ENCODE measurements around the gene PIH1D2.

Gene PIH1D2

GRCh38 chr11:112087212-112087611 lies 13.4 kb upstream of the PIH1D2 start:
- no peak for TF ChIP-seq CTCF (IDR thresholded peaks at IDR 0.05; ENCODE audit: borderline replicate concordance, insufficient read depth, low read depth, low read length)
- H3K4me3 ChIP-seq (ENCODE audit: low read depth, low read length) = peak overlapping the region; percentile 94

DNA sequence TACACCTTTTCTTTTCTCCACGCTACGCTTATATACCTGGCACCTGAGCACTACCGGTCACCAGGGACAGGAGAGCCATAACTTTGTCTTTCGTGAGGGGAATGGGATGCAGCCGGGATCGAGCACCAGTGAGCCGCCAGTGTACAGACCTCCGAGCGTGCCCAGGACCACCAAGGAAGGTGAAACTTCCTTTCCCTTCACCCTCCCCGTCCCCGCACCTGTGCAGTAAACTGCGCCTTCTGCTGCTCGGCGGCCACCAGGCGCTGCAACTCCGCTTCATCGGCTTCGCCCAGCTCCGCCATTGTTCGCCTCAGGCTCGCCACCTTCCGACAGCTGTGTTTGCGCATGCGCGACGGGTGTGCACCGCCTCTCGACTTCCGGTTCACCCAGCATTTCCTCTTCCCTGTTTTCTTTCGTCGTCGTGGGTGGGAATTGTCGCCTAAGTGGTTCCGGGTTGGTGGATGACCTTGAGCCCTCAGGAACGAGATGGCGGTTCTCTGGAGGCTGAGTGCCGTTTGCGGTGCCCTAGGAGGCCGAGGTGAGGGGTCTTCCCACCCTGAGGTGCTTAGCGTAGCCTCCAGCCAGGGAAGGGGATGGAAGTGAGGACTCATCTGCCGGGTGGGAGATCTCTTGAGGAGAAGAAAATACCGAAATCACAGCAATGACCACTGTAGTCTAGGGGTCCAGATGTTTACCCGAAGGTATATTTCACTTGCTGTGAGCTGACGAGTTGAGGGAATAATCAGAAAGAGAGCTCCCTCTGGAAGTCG lies 12.8 kb upstream of the PIH1D2 start, which contains the start of the genes SDHD and TIMM8B:
Gene SDHD (plus strand): TSS at position 452 of the 770 bp plus-strand sequence. CDS start 35 bp downstream, at position 487.
Gene TIMM8B (minus strand): TSS at position 335 of the 770 bp plus-strand sequence. CDS start 33 bp downstream, at position 302.
- peak within 1 kb of the TSS; percentile 94 for H3K4me3 ChIP-seq (ENCODE audit: low read depth, low read length)

DNA sequence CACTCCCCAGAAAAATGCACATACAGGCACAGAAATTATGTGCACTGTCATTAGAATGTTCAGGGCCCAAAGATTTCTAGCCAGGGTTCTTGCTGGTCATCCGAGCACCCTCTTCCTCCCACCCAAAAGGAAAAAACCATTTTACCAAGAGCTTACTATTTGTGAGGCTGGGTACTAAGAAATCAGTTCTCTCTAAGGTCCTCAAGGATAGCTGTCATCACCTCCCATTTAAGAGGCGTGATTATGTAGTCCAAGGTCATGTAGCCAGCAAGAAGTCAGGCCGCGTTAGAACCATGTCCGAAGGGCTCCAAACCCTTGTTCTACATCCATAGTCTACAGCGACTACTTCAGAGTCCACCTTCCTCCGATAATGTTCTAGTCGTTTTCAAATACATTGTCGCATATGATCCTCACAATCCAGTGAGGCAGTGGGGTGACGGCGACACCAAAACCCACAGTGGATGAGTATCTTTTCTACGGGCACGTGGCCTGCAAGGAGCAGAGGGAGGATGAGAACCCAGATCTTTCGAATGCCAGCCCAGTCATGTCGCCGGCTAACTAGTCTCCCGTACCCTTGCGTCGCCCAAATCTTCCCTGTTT lies 12.1 kb upstream of the PIH1D2 start:
- no peak for TF ChIP-seq CTCF (IDR thresholded peaks at IDR 0.05; ENCODE audit: borderline replicate concordance, insufficient read depth, low read depth, low read length)
- H3K4me3 ChIP-seq (ENCODE audit: low read depth, low read length) = peak overlapping the region; percentile 94

More for the DNA sequence above, 12.8 kb upstream of the PIH1D2 start, which contains the start of the genes SDHD and TIMM8B:
- TF ChIP-seq CTCF (IDR thresholded peaks at IDR 0.05; ENCODE audit: borderline replicate concordance, insufficient read depth, low read depth, low read length) = peak; percentile 39; the same call in 1 of the 2 replicates

DNA sequence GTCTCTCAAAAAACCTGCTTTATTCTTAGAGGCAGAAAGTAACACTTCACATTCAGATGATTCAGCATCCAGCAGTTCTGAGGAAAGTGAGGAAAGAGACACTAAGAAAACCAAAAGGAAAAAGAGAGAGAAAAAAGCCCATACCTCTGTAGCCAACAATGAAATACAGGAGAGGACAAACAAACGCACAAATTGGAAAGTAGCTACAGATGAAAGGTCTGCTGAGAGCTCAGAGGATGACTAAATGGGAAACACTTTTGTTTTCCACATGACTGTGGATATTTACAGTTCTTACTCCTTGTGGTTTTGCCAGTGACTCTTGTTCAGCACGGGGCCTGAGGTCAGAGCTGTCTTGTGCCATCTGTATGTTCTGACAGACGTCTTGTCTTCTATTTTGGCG lies 8.9 kb upstream of the PIH1D2 start:
- TF ChIP-seq CTCF (IDR thresholded peaks at IDR 0.05; ENCODE audit: borderline replicate concordance, insufficient read depth, low read depth, low read length) = no peak
- no peak overlapping the region for H3K4me3 ChIP-seq (ENCODE audit: low read depth, low read length)

DNA sequence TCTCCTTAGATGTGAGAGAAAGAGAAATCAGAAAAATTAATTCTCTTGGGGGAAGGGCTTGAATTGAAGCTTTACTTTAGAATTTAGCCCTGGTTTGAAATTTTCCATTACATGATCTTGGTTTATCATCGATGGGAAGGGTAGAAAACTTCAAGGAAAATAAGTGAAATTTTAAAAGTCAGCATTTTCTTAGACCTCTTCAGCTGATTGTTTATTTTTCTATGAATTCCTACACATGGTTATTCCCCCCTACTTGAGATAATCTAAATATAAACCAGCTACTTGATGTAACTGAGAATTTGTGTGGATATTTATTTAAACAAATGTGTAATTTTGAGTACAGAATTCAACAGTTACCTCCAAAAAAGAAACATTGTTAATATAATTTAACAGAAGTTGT lies 10.9 kb downstream of the PIH1D2 start:
- no peak for TF ChIP-seq CTCF (IDR thresholded peaks at IDR 0.05; ENCODE audit: borderline replicate concordance, insufficient read depth, low read depth, low read length)
- H3K4me3 ChIP-seq (ENCODE audit: low read depth, low read length) = no peak overlapping the region

DNA sequence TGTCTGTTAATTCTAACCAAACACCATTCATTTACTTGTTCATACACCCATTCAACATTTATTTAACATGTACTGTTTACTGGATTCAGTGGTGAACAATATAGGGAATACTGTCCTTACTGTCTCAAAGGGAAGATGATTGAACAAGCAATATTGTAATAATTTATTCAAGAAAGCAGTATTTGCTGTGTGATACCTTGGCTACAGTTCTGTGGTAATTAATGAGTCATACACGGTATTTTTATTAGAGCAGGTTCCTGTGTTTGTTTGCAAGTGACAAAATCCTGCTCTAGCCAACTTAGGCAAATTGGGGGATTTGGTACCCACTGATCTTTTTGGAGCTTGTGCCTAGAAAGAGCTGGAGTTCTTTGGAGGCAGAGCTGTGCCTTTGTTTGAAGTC lies 15.7 kb downstream of the PIH1D2 start:
- no peak overlapping the region for H3K4me3 ChIP-seq (ENCODE audit: low read depth, low read length)
- TF ChIP-seq CTCF (IDR thresholded peaks at IDR 0.05; ENCODE audit: borderline replicate concordance, insufficient read depth, low read depth, low read length) = no peak

All from GM12875 (cell line).